ENCODE data around the gene COA5. TPM values are rescaled to one million over a fixed set of nuclear protein-coding genes. Genes with fewer than 3 reads are reported as not detected.

The COA5 gene
- total RNA-seq, 1 donor from 2014 or later = 21.6 TPM

DNA sequence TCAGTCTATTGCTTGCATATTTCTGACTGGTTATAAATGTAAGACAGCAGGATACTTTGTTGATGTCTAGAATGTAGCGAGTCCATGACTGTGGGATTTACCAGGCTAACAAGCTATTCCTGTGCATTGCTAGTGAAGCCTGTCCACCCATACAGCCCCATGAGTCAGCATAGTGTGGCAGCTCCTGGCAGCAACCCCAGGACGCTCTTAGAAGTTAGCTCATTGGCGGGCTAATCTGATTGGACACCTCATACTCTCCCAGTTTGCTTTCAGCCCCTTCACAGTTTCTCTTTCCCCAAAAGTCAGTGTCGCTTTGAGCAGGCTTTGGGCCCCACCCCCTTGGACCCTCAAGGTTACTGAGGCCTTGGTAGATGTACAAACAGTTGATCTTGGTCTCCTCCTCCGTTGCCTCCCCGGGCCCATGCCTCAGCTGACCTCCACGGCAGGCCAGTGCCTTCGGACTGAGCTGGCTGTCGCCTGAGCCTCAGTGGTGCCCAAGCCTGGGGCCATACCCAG lies 48.0 kb downstream of the COA5 start:
- Mint-ChIP-seq H3K4me1 (ENCODE audit: unreplicated experiment) (no peaks in the 10 kb centered on the region), H3K9me3 (ENCODE audit: unreplicated experiment) (no peaks in the 10 kb centered on the region), H3K27ac (ENCODE audit: unreplicated experiment) (no peak overlapping the region), H3K4me3 (ENCODE audit: unreplicated experiment) (no peak overlapping the region), H3K36me3 (ENCODE audit: low read depth, unreplicated experiment) (peaks cover 13% of the 10 kb centered on the region), H3K27me3 (ENCODE audit: unreplicated experiment) (no peaks in the 10 kb centered on the region)
- TF ChIP-seq, protein P1, sequence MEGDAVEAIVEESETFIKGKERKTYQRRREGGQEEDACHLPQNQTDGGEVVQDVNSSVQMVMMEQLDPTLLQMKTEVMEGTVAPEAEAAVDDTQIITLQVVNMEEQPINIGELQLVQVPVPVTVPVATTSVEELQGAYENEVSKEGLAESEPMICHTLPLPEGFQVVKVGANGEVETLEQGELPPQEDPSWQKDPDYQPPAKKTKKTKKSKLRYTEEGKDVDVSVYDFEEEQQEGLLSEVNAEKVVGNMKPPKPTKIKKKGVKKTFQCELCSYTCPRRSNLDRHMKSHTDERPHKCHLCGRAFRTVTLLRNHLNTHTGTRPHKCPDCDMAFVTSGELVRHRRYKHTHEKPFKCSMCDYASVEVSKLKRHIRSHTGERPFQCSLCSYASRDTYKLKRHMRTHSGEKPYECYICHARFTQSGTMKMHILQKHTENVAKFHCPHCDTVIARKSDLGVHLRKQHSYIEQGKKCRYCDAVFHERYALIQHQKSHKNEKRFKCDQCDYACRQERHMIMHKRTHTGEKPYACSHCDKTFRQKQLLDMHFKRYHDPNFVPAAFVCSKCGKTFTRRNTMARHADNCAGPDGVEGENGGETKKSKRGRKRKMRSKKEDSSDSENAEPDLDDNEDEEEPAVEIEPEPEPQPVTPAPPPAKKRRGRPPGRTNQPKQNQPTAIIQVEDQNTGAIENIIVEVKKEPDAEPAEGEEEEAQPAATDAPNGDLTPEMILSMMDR (IDR thresholded peaks at IDR 0.05; ENCODE audit: unreplicated experiment) = no peak
- DNase-seq (ENCODE audit: low spot score) = no peak

DNA sequence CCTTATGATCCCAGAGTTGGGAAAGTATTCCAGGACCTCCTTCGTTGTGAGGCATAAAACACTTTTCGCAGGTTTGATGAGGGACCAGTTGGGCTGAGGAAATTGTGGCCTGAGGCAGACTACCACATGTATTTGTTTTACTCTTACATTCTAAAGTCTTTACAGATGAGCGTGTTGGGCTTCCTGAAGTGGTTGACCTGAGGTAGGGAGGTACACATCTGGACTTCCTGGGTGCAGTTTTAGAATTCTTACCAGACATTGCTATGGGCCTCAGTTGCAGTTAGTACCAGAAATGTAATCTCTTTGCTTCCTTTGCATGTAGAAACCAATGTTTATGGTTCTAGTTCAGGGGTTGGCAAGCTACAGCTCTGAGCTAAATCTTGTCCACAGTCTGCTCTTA lies 48.7 kb downstream of the COA5 start:
- no peak overlapping the region for H3K4me3 Mint-ChIP-seq (ENCODE audit: unreplicated experiment)
- peaks cover 20% of the 10 kb centered on the region for H3K36me3 Mint-ChIP-seq (ENCODE audit: low read depth, unreplicated experiment)
- H3K27me3 Mint-ChIP-seq (ENCODE audit: unreplicated experiment) = no peaks in the 10 kb centered on the region

DNA sequence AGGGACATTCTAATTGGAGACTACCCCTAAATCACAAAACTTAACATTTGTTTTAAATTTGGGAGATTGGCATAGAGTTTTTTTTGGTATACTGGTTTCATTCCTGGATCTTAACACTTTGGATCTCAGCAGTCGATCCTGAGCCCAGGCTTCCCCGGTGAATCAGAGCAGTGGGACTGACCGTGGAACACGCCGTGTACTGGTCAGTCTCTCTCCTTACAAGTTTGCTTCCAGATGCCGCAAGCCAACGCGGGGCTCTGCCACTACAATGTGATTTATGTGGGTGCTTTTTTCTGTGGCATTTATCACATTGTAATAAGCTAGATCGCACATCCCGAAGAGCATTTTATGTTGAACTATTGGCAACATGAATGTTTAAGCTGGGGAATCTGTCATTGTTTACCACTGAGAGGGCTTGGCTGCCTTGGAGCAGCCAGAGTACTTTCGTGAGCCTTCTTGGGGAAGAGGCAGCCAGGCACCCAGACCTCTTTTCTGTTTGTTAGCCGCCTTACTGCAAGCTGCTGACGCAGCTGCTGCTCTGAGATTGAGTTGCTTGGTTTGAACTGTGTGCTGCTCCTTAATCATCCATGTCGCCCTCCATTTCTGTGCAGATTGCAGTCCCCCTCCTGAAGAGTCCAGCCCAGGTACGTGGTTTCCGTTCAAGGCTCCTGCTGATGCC lies 49.3 kb downstream of the COA5 start:
- Mint-ChIP-seq H3K27me3 (ENCODE audit: unreplicated experiment) (no peaks in the 10 kb centered on the region), H3K4me1 (ENCODE audit: unreplicated experiment) (no peaks in the 10 kb centered on the region), H3K9me3 (ENCODE audit: unreplicated experiment) (no peaks in the 10 kb centered on the region), H3K27ac (ENCODE audit: unreplicated experiment) (no peak overlapping the region), H3K4me3 (ENCODE audit: unreplicated experiment) (no peak overlapping the region), H3K36me3 (ENCODE audit: low read depth, unreplicated experiment) (peaks cover 20% of the 10 kb centered on the region)
- no peak for DNase-seq (ENCODE audit: low spot score)
- TF ChIP-seq, protein P1 (IDR thresholded peaks at IDR 0.05; ENCODE audit: unreplicated experiment) = no peak

More for the DNA sequence above, 48.7 kb downstream of the COA5 start:
- DNase-seq (ENCODE audit: low spot score) = no peak
- no peak overlapping the region for H3K27ac Mint-ChIP-seq (ENCODE audit: unreplicated experiment)
- H3K4me1 Mint-ChIP-seq (ENCODE audit: unreplicated experiment) = no peaks in the 10 kb centered on the region
- TF ChIP-seq, protein P1 (IDR thresholded peaks at IDR 0.05; ENCODE audit: unreplicated experiment) = no peak
- H3K9me3 Mint-ChIP-seq (ENCODE audit: unreplicated experiment) = no peaks in the 10 kb centered on the region

DNA sequence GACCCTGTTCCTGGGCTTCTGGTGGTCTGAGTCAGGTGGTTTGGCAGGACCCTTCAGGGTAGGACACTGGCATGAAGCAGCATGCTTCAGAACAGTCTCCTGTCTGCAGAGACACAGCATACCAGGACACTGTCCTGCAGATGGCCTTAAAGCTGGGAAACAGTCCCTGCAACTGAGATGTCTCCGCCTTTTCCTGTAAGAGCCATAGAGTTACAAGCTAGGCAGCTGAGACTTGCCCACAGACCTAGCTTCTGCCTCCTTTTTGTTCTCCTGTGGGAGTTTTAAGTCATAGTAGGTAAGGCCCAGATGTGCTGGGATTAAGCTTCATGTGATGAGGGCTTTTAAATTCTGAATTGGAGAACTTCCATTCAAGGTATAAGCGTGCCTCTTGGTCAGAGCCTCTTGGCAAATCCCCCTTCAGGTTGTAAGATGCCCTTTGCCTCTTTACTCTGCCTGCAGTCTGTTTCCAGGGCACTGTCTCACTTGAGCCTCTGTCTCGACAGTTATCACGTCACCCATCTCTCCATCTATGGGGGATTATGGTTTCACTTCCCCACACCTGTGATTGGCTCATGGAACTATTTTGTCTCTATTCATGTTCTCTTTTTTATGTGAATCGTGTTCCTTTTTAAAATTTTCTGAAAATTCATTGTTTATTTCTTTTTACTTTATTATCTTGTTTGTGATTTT lies 51.8 kb downstream of the COA5 start:
- H3K4me3 Mint-ChIP-seq (ENCODE audit: unreplicated experiment) = no peak overlapping the region
- no peaks in the 10 kb centered on the region for H3K27me3 Mint-ChIP-seq (ENCODE audit: unreplicated experiment)
- no peak overlapping the region for H3K27ac Mint-ChIP-seq (ENCODE audit: unreplicated experiment)
- TF ChIP-seq, protein P1 (IDR thresholded peaks at IDR 0.05; ENCODE audit: unreplicated experiment) = no peak
- H3K4me1 Mint-ChIP-seq (ENCODE audit: unreplicated experiment) = no peaks in the 10 kb centered on the region
- H3K9me3 Mint-ChIP-seq (ENCODE audit: unreplicated experiment) = no peaks in the 10 kb centered on the region
- peaks cover 28% of the 10 kb centered on the region for H3K36me3 Mint-ChIP-seq (ENCODE audit: low read depth, unreplicated experiment)
- no peak for DNase-seq (ENCODE audit: low spot score)

DNA sequence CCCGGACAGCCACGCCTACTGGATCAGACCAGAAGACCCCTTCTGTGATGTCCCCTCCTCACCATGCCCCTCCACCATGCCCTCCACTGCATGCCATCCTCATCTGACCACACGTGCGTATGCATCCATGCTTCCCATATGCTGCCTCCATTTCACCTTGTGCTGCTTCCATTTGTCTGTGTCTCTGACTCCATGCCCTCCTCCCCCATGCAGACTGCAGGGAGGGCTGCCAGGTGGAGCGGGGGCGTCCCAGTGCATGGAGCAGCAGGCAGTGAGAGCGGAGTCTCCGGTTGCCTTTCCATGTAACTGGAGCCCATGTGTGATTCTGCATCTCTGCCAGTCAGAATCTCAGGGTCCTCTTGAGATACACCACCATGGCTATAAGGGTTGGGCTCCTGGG lies 52.6 kb downstream of the COA5 start:
- H3K4me3 Mint-ChIP-seq (ENCODE audit: unreplicated experiment) = no peak overlapping the region
- H3K9me3 Mint-ChIP-seq (ENCODE audit: unreplicated experiment) = no peaks in the 10 kb centered on the region
- TF ChIP-seq, protein P1 (IDR thresholded peaks at IDR 0.05; ENCODE audit: unreplicated experiment) = no peak
- peaks cover 28% of the 10 kb centered on the region for H3K36me3 Mint-ChIP-seq (ENCODE audit: low read depth, unreplicated experiment)
- no peak overlapping the region for H3K27ac Mint-ChIP-seq (ENCODE audit: unreplicated experiment)
- DNase-seq (ENCODE audit: low spot score) = no peak
- no peaks in the 10 kb centered on the region for H3K27me3 Mint-ChIP-seq (ENCODE audit: unreplicated experiment)
- H3K4me1 Mint-ChIP-seq (ENCODE audit: unreplicated experiment) = no peaks in the 10 kb centered on the region

All from endothelial cell (in vitro differentiated cells).